Neuronal stem cell (in vitro differentiated cells): ENCODE results near the gene MAP1B.

ENCODE experiments used
- DNase-seq: peaks from one replicate; pipeline ENCODE4 v3.0.0-alpha.2; 2013; ENCODE audit warnings: low spot score
- H2AFZ ChIP-seq: one replicate; pipeline ENCODE4 v1.6.1; 2013; ENCODE audit warnings: mild to moderate bottlenecking, low read length, inconsistent platforms
- H2AK5ac ChIP-seq: 2 replicates; pipeline ENCODE4 v1.6.1; 2013; ENCODE audit warnings: low read depth, mild to moderate bottlenecking, inconsistent platforms, low read length, moderate library complexity, mixed read lengths
- H2BK120ac ChIP-seq: 2 replicates; pipeline ENCODE4 v1.6.1; 2013; ENCODE audit warnings: low read depth, mild to moderate bottlenecking, inconsistent platforms, low read length, moderate library complexity, mixed read lengths
- H2BK12ac ChIP-seq: one replicate; pipeline ENCODE4 v1.6.1; 2013; ENCODE audit warnings: low read length, inconsistent platforms
- H2BK15ac ChIP-seq: 2 replicates; pipeline ENCODE4 v1.6.1; 2013; ENCODE audit warnings: mild to moderate bottlenecking, low read length, inconsistent platforms, mixed read lengths
- H2BK5ac ChIP-seq: one replicate; pipeline ENCODE4 v1.6.1; 2013; ENCODE audit warnings: inconsistent platforms, mild to moderate bottlenecking, low read length, moderate library complexity
- H3K14ac ChIP-seq: one replicate; pipeline ENCODE4 v1.6.1; 2013; ENCODE audit warnings: low read length, inconsistent platforms
- H3K18ac ChIP-seq: 2 replicates; pipeline ENCODE4 v1.6.1; 2013; ENCODE audit warnings: low read length, inconsistent platforms
- H3K23ac ChIP-seq: 2 replicates; pipeline ENCODE4 v1.6.1; 2013; ENCODE audit warnings: low read depth, mild to moderate bottlenecking, mixed read lengths, low read length, inconsistent platforms; ENCODE audit not compliant: poor library complexity
- H3K27ac ChIP-seq: replicated peaks from 3 replicates; pipeline ENCODE4 v1.5.1; 2013; ENCODE audit warnings: low read length, inconsistent platforms
- H3K27me3 ChIP-seq, 3 experiments: 2 replicates each; pipeline ENCODE4 v1.6.1; 2013; ENCODE audit warnings: low read length in 3 of 3, mild to moderate bottlenecking in 2 of 3, inconsistent platforms in 1 of 3, low read depth in 1 of 3, mixed read lengths in 1 of 3, moderate library complexity in 1 of 3; ENCODE audit not compliant: control insufficient read depth in 3 of 3, insufficient read depth in 3 of 3
- H3K36me3 ChIP-seq, 2 donors: replicated peaks in 1 of 2; 2 replicates each; pipeline ENCODE4 v1.6.1; 2013; ENCODE audit warnings: low read length in 2 of 2; ENCODE audit not compliant: control insufficient read depth in 2 of 2, insufficient read depth in 2 of 2
- H3K4ac ChIP-seq: 2 replicates; pipeline ENCODE4 v1.6.1; 2013; ENCODE audit warnings: inconsistent platforms, mild to moderate bottlenecking, low read length, moderate library complexity
- H3K4me1 ChIP-seq, 2 donors: 1 replicate in 1 of 2; 2 replicates in 1 of 2; pipeline ENCODE4 v1.6.1; 2013; ENCODE audit warnings: low read length in 2 of 2, low read depth in 1 of 2; ENCODE audit not compliant: control insufficient read depth in 2 of 2, insufficient read depth in 1 of 2
- H3K4me2 ChIP-seq: one replicate; pipeline ENCODE4 v1.6.1; 2013; ENCODE audit warnings: mild to moderate bottlenecking, low read length, inconsistent platforms; ENCODE audit not compliant: insufficient read depth, poor library complexity, severe bottlenecking
- H3K4me3 ChIP-seq, 2 donors: 2 replicates each; pipeline ENCODE4 v1.5.1; 2013; ENCODE audit warnings: low read length in 2 of 2, mild to moderate bottlenecking in 2 of 2, inconsistent platforms in 1 of 2, moderate library complexity in 1 of 2
- H3K79me1 ChIP-seq: one replicate; pipeline ENCODE4 v1.6.1; 2013; ENCODE audit warnings: low read depth, mild to moderate bottlenecking, inconsistent platforms, low read length, moderate library complexity
- H3K9ac ChIP-seq: one replicate; pipeline ENCODE4 v1.6.1; 2013; ENCODE audit warnings: mild to moderate bottlenecking, low read depth, low read length, inconsistent platforms; ENCODE audit not compliant: poor library complexity
- H3K9me3 ChIP-seq, 2 donors: replicated peaks in 1 of 2; 2 replicates each; pipeline versions ENCODE3 to v1.6.1; 2013; ENCODE audit warnings: low read length in 2 of 2, mild to moderate bottlenecking in 2 of 2, inconsistent platforms in 1 of 2, low read depth in 1 of 2, mixed read lengths in 1 of 2, moderate library complexity in 1 of 2; ENCODE audit not compliant: control insufficient read depth in 2 of 2, insufficient read depth in 1 of 2
- H4K8ac ChIP-seq: one replicate; pipeline ENCODE4 v1.6.1; 2013; ENCODE audit warnings: low read depth, mild to moderate bottlenecking, inconsistent platforms, low read length, moderate library complexity
- H4K91ac ChIP-seq: one replicate; pipeline ENCODE4 v1.6.1; 2013; ENCODE audit warnings: low read length, low read depth, mild to moderate bottlenecking, inconsistent platforms; ENCODE audit not compliant: poor library complexity
- WGBS, 2 donors: extraction: QIAGEN DNeasy Blood & Tissue Kit; methylation state at CpG; one replicate each; pipeline ENCODE4 v1.1.7; 2013; ENCODE audit warnings: missing lambda C conversion rate in 2 of 2, mixed read lengths in 1 of 2; ENCODE audit not compliant: insufficient read length in 2 of 2, insufficient replicate concordance in 1 of 2; ENCODE audit errors: extremely low coverage in 2 of 2; 5-methylcytosine and 5-hydroxymethylcytosine counted together

MAP1B gene

DNA sequence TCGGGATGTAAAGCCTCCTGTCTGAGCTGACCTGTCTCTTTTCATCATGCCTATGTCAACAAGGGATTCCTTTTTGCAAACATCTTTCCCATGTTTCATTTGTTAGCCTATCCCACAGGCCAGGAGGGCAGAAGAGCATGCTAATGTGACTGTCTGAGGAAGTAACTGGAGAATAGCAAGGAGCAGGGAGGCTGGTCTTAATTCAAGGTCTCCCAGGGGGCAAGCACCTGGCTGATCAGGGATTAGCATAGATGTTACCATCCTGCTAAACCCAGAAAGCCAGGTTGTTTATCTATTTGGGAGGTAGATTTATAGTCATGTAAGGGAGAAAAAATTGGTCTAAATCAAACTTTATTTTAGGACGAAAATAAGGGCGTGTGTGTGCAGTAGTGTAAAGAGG is 36.7 kb upstream of the MAP1B start:
- Histone ChIP-seq H2BK120ac (no peak overlapping the region), H3K27me3 (no peaks in the 10 kb centered on the region), H3K36me3 (no peaks in the 10 kb centered on the region), H3K4me2 (no peak overlapping the region), H3K79me1 (no peaks in the 10 kb centered on the region), H3K23ac (no peak overlapping the region), H3K14ac (no peak overlapping the region), H3K9ac (no peak overlapping the region), H4K91ac (no peak overlapping the region), H2BK5ac (no peak overlapping the region), H2BK12ac (no peak overlapping the region), H3K18ac (no peak overlapping the region), H2BK15ac (no peak overlapping the region), H2AFZ (no peak overlapping the region), H4K8ac (no peak overlapping the region), H3K4me3 (no peak overlapping the region), H3K4me1 (peaks cover 22 to 26% of the 10 kb centered on the region in 2 donors), H3K9me3 (no peaks in the 10 kb centered on the region), H3K4ac (no peak overlapping the region), H2AK5ac (no peak overlapping the region), H3K27ac (no peak overlapping the region)
- no CpG with 5 or more reads among the region's 3 CpGs for WGBS, 2 donors
- DNase-seq = no peak

DNA sequence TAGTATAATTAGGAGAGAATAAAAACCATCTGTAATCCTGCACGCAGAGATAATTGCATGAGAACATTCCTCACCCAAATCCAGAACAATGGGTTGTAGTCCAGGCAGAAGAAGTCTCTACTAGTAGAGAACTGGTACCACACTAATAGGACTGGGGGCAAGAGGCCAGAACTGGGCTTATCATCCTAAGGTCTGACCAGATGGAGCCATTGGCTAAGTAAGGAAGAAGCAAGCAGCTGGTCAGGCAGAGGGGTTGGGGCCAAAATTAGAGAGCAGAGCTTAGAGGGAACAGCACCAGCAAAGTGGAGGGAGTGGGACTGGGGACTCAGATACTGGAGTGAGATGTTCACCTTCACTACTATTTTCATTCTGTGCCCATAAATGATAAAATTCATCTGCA is 35.4 kb upstream of the MAP1B start:
- Histone ChIP-seq H2BK15ac (no peak overlapping the region), H2BK120ac (no peak overlapping the region), H4K8ac (no peak overlapping the region), H3K9me3 (no peaks in the 10 kb centered on the region), H3K4ac (no peak overlapping the region), H2BK5ac (no peak overlapping the region), H3K9ac (no peak overlapping the region), H3K27ac (no peak overlapping the region), H2BK12ac (no peak overlapping the region), H3K4me1 (peaks cover 16 to 25% of the 10 kb centered on the region in 2 donors), H3K79me1 (no peaks in the 10 kb centered on the region), H2AK5ac (no peak overlapping the region), H3K4me2 (no peak overlapping the region), H3K4me3 (no peak overlapping the region), H3K23ac (no peak overlapping the region), H4K91ac (no peak overlapping the region), H3K36me3 (no peaks in the 10 kb centered on the region), H2AFZ (no peak overlapping the region), H3K27me3 (no peaks in the 10 kb centered on the region), H3K18ac (no peak overlapping the region), H3K14ac (no peak overlapping the region)
- DNase-seq = no peak
- no CpG with 5 or more reads among the region's 1 CpG for WGBS, 2 donors

DNA sequence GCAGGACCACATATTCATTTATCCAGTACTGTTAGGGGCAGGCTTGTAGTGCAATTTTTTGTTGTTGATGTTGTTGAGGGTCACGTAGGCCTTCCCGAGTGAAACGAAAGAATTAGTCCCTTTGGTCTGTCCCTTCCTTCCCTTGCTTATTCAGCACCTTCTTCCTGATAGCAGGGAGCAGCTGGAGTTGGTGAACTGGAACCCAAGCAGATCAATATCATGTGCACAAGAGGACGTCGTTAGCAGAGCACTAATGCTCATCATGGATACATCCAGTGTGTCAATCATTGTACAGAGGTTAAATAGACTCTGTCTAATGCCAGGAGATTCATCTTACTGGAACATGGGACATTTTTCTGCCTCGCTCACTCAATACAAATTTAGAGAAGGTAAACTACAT is 33.0 kb upstream of the MAP1B start:
- H3K9ac ChIP-seq = no peak overlapping the region
- H3K4me2 ChIP-seq = no peak overlapping the region
- H3K36me3 ChIP-seq = no peaks in the 10 kb centered on the region
- no peak overlapping the region for H2BK120ac ChIP-seq
- peaks cover 9 to 21% of the 10 kb centered on the region in 2 donors for H3K4me1 ChIP-seq
- no peak overlapping the region for H2BK5ac ChIP-seq
- H2AFZ ChIP-seq = no peak overlapping the region
- H2AK5ac ChIP-seq = no peak overlapping the region
- H3K23ac ChIP-seq = no peak overlapping the region
- no peaks in the 10 kb centered on the region for H3K27me3 ChIP-seq
- no peaks in the 10 kb centered on the region for H3K79me1 ChIP-seq
- no peak overlapping the region for H4K8ac ChIP-seq
- no peak overlapping the region for H3K4me3 ChIP-seq
- no peak for DNase-seq
- no peaks in the 10 kb centered on the region for H3K9me3 ChIP-seq
- no peak overlapping the region for H3K27ac ChIP-seq
- H2BK15ac ChIP-seq = no peak overlapping the region
- H3K14ac ChIP-seq = no peak overlapping the region
- no peak overlapping the region for H2BK12ac ChIP-seq
- no CpG with 5 or more reads among the region's 6 CpGs for WGBS, 2 donors
- H3K4ac ChIP-seq = no peak overlapping the region
- H4K91ac ChIP-seq = no peak overlapping the region
- no peak overlapping the region for H3K18ac ChIP-seq

DNA sequence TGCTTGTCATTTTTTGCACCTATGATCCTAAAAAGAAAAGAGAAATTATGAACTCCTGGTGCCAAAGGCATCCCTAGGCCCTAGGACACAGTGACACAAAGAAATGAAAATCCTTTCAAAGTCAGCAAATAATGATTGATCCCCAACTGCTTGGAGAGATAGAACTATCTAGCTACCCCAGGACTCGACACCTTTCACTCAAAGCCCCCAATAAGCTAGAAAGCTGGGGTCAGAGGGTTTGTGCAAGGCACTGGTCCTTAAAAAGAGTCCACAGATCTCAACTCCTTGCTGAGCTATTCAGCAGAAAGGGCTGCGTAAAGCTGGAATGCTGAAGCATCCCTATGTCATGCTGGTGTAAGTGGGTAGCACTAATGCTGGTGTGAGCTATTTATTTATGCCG is 31.8 kb upstream of the MAP1B start:
- Histone ChIP-seq H3K27ac (no peak overlapping the region), H4K91ac (no peak overlapping the region)

More for the DNA sequence above, 31.8 kb upstream of the MAP1B start:
- H3K4me2 ChIP-seq = no peak overlapping the region
- H2AK5ac ChIP-seq = no peak overlapping the region
- no peak overlapping the region for H3K9ac ChIP-seq
- H2AFZ ChIP-seq = peak overlapping the region; percentile 15
- no peak overlapping the region for H3K4me3 ChIP-seq
- no peak overlapping the region for H3K4ac ChIP-seq
- no peak overlapping the region for H4K8ac ChIP-seq
- H3K36me3 ChIP-seq = no peaks in the 10 kb centered on the region
- no peak overlapping the region for H3K14ac ChIP-seq
- H3K18ac ChIP-seq = no peak overlapping the region
- no peaks in the 10 kb centered on the region for H3K27me3 ChIP-seq
- no peak overlapping the region for H2BK15ac ChIP-seq
- no peaks in the 10 kb centered on the region for H3K79me1 ChIP-seq
- H2BK5ac ChIP-seq = no peak overlapping the region
- no peak overlapping the region for H3K23ac ChIP-seq
- no peaks in the 10 kb centered on the region for H3K9me3 ChIP-seq
- WGBS, 2 donors = no CpG with 5 or more reads among the region's 3 CpGs
- no peak overlapping the region for H2BK12ac ChIP-seq
- H2BK120ac ChIP-seq = no peak overlapping the region
- peaks cover 8 to 24% of the 10 kb centered on the region in 2 donors for H3K4me1 ChIP-seq
- DNase-seq = no peak
